ENCODE data around the gene ETNK2.
A peak's percentile ranks its signal among the peaks of the same experiment; 100 is the strongest.

Gene ETNK2

DNA sequence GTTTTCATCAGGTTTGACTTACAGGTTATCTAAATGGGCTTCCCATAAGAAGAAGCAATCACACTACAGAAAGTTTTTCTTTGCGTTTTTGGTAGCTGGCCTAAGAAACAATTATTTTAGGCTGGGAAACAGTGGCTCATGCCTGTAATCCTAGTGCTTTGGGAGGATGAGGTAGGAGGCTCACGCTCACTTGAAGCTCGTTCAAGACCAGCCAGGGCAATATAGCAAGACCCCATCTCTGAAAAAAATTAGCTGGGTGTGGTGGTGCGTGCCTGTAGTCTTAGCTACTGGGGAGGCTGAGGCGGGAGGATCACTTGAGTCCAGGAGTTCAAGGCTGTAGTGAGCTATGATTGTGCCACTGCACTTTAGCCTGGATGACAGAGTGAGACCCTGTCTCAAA is 15.9 kb upstream of the ETNK2 start:
- TF ChIP-seq, protein P1, sequence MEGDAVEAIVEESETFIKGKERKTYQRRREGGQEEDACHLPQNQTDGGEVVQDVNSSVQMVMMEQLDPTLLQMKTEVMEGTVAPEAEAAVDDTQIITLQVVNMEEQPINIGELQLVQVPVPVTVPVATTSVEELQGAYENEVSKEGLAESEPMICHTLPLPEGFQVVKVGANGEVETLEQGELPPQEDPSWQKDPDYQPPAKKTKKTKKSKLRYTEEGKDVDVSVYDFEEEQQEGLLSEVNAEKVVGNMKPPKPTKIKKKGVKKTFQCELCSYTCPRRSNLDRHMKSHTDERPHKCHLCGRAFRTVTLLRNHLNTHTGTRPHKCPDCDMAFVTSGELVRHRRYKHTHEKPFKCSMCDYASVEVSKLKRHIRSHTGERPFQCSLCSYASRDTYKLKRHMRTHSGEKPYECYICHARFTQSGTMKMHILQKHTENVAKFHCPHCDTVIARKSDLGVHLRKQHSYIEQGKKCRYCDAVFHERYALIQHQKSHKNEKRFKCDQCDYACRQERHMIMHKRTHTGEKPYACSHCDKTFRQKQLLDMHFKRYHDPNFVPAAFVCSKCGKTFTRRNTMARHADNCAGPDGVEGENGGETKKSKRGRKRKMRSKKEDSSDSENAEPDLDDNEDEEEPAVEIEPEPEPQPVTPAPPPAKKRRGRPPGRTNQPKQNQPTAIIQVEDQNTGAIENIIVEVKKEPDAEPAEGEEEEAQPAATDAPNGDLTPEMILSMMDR (IDR thresholded peaks at IDR 0.05; ENCODE audit: control insufficient read depth, extremely low read depth, insufficient read depth): no peak
- no peak overlapping the region for H3K4me3 ChIP-seq (ENCODE audit: low read depth, low read length)
- no peak for DNase-seq (ENCODE audit: low read depth)

DNA sequence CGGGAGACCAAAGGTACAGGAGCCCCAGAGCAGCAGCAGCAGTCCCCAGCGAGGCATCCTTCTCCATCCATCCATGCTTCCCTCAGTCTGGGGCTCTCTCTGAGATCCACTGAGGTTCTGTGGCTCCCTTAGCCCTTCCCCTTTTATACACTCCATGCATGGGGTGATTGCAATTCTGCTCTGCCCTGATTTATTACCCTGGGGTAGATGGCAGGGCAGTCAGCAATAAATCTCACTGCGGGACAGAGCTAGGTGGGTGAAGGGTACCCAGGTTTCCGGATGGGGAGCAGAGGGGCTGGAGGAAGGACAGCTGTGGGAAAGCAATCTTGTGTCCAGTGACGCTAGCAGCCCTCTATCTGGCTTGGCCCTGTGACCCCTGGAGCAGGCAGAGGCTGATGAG is 14.4 kb upstream of the ETNK2 start, which contains the start of gene REN:
Gene REN (minus strand): TSS at position 119 of the 400 bp plus-strand sequence. CDS start 44 bp downstream, at position 75.
- no peak within 1 kb of the TSS for H3K4me3 ChIP-seq (ENCODE audit: low read depth, low read length)
- no peak for DNase-seq (ENCODE audit: low read depth)
- TF ChIP-seq, protein P1 (IDR thresholded peaks at IDR 0.05; ENCODE audit: control insufficient read depth, extremely low read depth, insufficient read depth): no peak

DNA sequence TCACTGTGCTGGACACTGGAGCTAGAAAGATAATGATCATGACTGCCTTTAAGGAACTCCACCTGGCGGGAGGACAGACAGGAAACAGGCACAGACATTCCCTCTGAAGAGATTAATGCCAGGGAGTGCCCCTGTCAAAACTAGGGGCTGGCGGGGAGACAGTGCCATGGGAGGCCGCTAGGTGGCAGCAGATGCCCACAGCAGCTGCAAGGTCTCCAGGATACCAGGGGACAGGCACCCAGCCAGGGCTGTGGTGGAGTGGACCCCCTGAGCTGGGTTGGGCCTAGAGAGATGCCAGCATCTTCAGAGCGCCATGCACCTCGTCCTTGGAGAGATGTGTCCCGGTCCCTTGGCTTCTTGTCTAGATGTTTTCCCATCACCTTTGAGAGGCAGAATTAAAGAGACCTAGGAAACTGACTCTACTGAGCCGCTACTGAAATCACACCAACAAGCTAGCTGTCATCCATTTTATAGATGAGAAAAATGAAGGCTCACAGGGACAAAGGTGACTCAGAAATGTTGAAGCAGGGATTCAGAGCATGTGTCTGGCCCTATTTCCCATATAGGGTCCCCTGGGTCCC is 10.7 kb upstream of the ETNK2 start:
- DNase-seq (ENCODE audit: low read depth): peak; percentile 83
- no peak overlapping the region for H3K4me3 ChIP-seq (ENCODE audit: low read depth, low read length)
- TF ChIP-seq, protein P1 (IDR thresholded peaks at IDR 0.05; ENCODE audit: control insufficient read depth, extremely low read depth, insufficient read depth): peak; percentile 97

DNA sequence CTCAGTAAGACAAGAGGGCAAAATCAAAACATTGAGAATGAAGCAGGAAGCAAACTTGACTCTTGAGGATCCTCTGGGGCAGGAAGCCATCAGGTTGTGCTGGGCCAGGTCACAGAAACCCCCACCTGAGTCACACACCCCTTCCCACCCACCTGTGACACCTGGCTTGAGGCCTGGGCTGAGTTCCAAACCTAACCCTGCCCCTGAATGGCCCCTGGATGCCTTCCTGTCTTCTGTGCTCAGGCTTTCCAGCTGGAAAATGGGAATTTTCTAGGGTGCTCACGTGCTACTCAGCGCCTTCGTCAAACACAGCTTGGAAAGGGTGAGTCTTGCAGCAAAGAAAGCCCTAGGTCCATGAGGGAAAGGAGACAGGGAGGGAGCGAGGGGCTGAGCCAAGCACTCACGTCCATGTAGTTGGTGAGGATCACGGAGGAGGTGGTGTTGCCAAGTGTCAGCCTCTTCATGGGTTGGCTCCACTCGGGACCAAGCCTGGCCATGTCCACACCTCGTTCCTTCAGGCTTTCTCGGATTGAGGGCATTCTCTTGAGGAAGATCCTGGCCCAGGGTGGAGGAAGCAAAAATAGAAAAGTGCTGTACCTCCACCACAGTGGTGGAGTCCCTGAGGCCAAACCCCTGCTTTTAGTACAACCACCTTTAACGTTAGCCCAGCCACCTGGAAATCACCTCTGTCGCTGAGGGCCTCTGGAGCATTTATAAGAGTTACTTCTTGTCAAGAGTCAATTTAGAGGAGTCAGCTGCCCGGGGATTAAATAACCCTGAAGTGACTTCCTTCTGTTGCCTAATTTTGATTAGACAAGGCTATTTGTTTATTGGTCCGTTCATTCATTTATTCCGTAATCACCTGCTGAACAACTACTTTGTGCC is 10.0 kb upstream of the ETNK2 start:
- no peak overlapping the region for H3K4me3 ChIP-seq (ENCODE audit: low read depth, low read length)
- no peak for DNase-seq (ENCODE audit: low read depth)
- TF ChIP-seq, protein P1 (IDR thresholded peaks at IDR 0.05; ENCODE audit: control insufficient read depth, extremely low read depth, insufficient read depth): no peak

DNA sequence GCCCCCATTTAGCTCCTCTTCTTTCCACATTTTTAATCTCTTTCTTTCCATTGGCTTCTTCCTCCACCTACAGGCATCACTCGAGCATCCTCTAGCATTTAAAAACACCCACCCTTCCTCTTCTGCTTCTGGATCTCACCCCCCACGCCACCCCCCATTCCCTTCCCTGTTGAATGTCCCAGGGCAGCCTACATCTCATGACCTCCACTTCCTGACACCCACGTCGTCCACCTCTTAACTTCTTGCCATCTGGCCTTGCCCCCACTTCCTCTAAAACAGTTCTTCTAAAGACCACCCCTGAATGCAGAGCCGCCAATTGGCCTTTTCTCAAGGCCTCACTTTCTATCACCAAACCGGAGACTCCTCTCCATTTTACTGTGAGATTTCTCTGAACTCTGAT is 6.1 kb upstream of the ETNK2 start:
- no peak for DNase-seq (ENCODE audit: low read depth)
- H3K4me3 ChIP-seq (ENCODE audit: low read depth, low read length): no peak overlapping the region
- TF ChIP-seq, protein P1 (IDR thresholded peaks at IDR 0.05; ENCODE audit: control insufficient read depth, extremely low read depth, insufficient read depth): no peak

DNA sequence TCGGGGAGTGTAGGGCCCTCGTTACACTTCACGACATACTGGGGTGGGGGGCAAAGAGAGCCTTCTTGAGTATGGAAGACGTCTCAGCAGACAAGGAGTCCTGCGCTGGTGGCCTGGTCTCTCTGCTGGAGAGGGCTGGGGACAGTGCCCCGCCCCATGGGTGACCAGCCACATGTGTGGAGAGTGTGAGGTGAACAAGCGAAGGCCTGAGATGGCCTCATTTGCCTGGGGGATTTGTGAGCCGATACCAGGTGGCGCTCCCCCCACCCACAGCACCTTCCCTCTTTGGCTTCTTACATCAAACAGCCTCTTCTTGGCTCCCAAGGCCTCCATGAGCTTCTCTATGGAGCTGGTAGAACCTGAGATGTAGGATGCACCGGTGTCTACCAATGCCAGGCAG is 4.0 kb upstream of the ETNK2 start:
- TF ChIP-seq, protein P1 (IDR thresholded peaks at IDR 0.05; ENCODE audit: control insufficient read depth, extremely low read depth, insufficient read depth): no peak
- DNase-seq (ENCODE audit: low read depth): no peak
- H3K4me3 ChIP-seq (ENCODE audit: low read depth, low read length): no peak overlapping the region
